DMS 273 (cell line): Measurements from ENCODE around the gene TRIM31.
A peak's percentile ranks its signal among the peaks of the same experiment; 100 is the strongest.

Experiments used
- DNase-seq: peaks from one replicate; lab custom pipeline; 2025; ENCODE audit not compliant: unreplicated experiment; lab: John Stamatoyannopoulos, UW

TRIM31 gene

DNA sequence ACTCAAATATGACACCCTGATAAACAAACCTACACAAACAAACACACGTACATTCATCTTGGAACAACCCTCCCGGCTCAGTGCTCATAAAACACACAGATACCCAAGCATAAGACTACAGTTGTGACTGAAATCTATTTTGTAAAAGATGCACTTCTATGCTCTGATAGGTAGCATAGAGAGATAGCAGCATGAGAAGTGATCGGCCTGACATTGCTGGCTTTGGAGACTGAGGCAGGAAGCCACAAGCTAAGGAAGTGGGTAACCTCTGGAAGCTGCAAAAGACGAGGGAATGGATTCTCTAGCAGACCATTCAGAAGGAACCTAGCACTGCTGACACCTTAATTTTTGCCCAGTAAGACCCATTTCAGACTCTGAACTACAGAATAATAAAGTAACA is 35.7 kb downstream of the TRIM31 start:
- DNase-seq = no peak

DNA sequence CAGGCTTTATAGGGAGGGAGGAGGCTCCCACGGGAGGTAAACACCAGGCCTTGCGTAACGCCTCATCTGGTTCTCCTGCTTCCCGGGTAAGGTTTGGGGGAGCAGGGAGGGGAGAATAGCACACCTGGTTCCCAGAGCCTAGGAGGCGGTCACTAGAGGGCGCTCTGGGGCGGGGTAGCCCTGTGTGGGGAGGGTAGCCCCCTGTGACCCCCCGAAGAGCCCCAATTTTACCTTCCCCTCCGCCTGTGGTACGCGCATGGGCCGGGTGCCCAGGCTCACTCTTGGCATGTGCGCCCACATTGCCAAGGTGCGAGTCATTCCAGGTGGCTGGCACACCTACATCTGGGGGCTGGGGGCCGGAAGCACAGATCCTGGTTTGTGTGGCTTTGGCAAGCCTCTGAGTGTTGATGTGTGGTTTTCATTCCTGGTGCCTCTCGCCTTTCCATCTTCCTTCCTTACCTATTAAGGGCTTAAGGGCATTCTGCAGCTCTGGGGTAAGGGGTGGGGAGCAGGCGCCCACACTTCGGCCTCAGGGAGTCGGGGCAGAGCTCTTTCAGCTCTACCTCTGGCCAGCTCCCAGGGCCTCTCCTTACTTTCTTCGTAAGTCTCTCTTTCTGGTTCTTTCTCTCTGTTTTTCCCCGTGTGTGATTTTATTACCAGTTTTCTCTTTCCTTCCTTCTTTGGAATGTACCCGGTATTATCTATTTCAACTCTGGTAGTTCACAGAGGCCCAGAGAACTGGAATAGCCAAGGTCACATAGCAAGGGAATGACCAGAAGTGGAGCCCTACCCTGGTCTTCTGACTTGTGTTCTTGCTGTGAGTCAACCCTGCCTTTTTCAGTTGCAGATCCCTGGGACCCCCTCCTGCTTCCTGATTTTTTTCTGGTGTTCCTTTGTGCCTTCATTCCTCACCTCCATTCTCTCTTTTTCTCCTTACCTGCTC is 36.8 kb downstream of the TRIM31 start:
- DNase-seq = peak; percentile 40

DNA sequence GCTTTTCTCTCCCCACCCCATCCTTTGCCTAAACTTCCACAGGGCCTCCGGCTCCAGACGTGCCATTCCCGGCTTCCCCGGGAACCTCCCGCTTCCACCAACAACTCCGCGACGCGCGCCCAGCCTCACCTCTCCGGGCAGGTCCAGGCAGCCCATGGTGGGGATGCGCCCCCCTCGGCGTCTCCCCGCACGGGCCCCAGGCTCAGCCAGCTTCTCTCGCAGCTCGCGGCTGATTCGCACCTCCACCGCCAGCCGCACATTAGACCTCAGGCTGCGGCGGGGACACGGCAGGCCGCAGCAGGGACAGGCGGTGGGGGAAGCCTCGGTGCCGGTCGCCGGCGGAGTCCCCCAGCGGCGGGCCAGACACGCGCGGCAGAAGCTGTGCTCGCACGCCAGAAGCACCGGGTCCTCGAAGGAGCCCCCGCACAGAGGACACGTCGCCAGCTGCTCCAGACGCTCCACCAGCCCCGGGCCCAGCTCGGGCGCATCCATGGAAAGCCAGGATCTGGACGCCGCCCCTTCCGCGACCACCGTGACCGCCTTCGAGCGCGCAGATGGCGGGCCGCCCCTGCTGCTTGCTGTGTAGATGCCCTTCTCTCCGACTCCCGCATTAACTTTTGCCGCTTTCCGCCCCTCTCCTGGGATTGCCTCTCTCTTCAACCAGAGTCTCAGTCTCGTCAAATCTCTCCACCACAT is 37.6 kb downstream of the TRIM31 start, which contains the start of gene RNF39:
RNF39 (minus strand) TSS at position 676 of the 696 bp plus-strand sequence; CDS start at position 492, 184 bp downstream.
- peak; percentile 28 for DNase-seq

DNA sequence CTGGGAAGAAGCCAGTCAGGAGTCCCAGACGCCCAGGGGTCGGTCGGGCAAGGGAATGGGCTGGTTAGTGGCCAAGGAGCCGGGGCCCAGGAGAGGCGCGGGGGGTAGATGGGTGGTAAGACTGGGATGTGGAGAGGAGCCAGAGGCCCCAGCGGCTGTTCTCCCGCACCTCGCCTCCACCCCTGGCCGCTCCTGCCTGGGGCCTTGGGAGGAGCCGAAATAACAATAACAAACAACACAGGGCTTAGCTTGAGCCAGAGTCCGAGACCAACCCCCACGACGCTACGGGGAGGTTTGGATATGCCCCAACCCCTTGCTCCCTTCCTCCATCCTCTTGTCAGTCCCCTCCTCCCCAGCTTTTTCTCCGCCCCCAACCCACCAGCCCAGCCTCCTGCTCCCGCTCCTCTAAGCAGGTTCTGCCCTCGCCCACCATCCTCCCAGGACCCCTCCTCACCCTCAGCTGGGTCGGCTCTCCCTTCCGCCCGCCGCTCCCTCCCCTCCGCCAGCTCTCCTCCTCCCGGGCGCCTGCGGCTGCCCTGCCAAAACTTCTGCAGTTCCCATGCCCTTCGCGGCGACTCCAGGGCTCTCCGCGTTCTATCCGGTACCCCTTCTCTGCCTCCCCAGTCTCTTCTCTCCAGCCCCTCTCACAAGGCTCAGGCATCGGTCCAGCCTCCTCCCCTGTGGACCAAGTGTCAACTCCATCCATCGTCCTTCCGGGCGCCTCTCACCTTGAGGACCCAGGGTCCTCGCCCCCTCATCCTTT is 38.4 kb downstream of the TRIM31 start:
- peak; percentile 37 for DNase-seq

DNA sequence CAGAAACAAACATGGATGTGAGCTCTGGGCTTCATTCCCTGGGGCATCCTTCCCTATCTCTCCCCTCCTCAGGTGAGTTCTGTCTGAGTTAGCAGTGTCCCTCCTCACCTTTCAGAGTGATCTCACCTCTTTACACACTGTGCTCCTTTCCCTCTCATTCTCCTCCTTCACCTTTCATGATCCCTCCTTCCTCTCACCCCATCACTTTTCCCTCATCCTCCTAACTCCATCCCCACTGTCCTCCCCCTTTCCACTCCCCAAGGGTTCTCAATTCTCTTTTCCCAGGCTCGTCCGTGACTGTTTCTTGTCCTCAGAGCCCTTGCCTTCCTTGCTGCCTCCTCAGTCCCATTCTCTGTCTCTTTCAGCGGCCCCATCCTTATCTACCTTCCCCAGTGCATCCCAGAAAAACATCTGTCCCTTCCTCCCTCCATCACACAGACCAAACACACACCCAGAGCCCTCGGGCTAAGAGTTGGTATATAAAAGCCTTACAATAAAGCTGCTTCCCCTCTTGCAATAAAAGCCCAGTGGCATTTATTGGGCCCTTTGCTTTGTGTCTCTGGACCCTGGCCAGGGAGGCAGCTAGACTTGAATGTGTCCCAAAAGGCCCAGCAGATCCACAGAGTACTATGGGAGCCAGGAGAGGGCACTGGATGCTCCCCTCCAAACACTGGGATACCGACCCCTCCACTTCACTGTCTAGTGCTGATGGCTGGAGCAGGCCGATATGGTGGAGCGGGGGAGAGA is 39.2 kb downstream of the TRIM31 start:
- no peak for DNase-seq

DNA sequence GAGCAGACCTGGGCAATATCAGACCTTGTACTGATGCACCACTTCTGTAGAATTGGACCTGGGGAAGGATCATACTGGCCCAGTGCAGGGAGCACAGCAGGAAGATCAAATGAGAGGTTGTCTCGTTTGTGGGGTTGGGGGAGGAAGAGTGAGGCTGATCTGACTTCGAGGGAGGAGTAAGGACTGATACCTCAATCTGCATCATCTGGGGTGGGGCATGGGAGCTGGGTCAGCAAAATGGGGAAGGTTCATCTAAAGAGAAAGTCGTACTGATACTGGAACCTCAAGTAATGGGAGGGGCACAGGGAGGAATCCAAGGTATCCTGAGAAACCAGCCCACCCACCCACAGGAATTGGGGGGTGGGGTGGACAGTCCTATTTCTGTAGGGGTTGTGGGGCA is 41.0 kb downstream of the TRIM31 start:
- DNase-seq = no peak

DNA sequence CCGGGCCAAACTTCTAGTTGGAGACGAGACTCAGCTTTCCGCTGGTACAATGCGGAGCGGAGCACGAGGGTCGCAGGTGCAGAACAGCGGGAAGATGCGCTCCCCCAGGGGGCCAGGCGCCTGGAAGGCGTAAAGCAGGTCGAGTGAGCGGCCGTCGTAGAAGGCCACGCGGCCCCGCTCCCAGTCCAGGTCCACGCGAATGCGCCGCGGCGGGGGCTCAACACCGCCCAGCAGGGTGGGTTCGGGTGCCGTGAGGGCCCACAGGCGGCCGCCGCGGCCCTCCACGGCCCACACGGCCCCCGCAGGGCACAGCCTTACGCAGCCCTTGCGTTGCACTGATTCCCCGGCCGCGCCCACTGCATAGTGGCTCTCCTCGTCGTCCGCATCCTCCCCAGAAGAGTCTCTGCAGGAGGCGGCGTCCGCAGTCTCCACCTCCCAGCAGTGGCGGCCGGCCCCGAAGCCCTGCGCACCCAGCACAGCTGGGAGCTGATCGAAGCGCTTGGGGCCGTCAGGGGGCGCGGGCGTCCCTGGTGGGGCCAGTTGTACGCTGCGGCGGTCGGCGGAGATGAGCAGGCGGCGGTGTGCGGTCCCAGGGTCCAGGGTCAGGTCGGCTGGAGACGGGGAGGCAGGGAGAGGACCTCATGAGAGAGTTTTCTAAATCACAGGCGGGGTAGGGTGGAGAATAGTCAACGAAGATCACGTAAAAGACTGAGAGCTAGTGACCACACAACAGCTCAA is 41.6 kb downstream of the TRIM31 start:
- no peak for DNase-seq

DNA sequence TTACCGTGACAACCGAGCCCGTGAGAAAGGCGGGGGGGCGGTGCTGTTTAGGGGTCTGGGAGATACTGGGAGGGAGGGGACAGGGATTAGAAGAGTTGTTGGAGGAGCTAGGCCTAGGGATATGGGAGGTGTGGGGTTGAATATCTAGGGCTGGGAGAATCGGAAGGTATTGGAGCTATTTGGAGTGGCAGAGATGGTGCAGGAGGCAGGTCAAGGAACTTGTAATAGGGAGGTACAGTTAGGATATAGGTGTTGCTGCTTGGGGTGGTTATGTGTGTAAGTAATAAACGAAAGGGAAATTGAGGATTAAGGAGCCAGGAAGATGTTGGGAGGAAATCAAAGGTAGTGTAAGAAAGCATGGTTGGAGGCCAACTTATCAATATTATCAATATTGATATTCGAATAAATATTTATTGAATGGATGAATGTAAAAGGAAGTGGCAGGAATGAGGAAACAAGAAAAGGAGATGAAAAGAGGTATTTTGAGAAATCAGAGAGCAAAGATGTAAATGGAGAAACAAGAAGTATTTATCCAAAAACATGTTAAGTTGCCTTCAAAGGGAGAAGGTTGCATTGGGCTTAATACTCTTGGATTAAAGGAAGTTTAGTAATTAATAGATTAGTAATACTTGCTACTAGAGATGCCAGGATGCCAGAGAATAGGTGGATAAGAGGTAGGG is 45.3 kb downstream of the TRIM31 start:
- DNase-seq = no peak

DNA sequence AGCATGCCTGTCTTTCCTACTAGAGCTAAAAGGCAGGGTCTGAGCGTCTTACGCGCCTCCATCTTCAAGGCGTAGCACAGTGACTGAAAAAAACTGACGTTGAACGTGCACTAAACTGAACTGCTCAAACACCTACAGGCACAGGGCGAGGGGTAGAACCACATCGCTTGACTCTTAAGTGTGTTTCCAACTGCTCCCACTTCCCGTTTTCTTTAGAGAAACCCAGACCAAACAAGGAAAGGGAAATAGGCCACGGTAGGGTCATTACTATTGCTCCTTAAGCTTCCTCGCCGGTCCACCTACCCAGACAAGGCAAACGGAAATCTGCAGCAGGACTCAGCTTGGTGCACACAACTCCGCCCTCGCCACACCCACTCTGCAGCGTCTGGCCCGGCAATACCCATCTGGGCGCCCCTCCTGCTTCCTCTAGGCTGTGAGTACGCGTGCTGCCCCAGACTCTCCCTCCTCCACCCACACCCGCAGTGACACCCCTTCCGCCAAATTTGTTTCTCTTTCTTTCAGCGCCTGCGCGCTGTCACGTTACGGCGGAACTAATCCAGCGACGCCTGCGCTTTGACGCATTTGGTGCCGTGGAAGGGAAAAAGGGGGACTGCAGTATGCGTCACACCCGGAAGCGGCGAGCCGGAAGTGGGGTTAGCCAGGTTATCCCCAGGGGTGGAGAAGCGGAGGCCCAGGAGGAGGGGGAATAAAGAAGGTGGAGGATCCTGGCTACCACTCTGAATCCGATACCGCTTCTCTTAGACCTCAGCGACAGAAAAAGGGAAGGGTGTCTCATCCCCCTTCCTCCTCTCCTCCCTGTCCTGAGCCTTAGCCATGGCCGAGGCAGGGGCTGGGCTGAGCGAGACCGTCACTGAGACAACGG is 46.1 kb downstream of the TRIM31 start, which contains the start of gene PPP1R11:
PPP1R11 (plus strand) TSS at position 622 of the 883 bp plus-strand sequence; CDS start at position 835, 213 bp downstream.
- DNase-seq = peak; percentile 100

DNA sequence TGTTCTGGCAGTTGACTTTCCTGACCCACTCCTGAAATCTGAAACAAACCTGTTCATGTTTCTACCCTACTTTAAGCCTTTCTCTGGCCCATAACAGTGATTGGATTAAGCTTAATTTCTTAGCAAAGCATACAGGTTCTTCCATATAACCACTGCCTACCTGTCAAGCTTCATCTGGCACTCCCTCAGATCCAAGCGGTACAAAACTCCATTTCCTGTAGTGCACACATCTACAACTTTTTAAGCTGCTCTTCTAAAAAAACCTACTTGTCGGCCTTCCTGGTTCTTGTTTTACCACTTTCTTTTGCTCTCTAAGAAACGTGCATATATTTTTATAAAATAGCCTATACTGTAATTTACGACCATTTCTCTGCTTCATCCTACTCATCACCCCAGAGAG is 46.8 kb downstream of the TRIM31 start:
- DNase-seq = peak; percentile 15

DNA sequence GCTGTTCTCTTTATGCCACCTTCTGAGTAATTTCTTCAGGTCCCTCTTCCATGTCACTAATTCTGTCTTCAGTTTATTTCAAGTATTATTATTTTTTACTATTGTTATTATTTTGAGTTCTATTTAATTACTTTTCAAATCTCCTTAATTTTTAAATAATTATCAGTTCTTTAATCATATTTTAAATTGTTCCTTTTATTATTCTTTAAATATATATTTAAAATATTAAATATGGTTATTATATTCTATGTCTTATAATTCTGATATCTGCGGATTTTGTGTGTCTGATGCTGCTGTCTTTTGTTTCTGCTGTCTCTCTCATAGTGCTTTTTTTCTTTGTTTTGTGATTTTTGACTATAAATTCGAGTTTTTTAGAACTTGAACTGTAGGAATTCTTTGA is 49.6 kb downstream of the TRIM31 start:
- no peak for DNase-seq

DNA sequence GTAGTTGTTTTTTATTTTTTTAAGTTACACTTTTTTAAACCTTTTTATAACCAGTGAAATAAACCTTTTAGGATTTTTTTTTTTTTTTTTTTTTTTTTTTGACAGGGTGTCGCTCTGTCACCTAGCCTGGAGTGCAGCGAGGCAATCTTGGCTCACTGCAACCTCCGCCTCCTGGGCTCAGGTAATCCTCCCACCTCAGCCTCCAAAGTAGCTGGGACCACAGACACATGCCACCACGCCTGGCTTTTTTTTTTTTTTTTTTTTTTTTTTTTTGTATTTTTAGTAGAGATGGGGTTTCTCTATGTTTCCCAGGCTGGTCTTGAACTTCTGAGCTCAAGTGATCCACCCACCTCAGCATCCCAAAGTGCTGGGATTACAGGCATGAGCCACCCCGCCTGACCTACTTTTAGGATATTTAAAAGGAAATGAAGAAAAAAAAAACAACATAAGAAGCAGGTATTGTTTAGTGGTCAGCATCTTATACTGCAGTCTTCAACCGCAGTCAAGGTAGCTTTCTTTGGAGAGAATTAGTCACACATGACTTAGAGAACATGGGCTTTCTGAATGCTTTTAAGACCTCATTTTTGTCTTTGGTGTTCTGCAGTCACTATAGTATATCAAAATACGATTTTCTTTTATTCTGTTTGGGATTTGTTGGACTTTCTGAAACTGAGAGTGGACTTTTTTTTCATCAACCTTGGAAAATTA is 50.3 kb downstream of the TRIM31 start:
- DNase-seq = peak; percentile 7

DNA sequence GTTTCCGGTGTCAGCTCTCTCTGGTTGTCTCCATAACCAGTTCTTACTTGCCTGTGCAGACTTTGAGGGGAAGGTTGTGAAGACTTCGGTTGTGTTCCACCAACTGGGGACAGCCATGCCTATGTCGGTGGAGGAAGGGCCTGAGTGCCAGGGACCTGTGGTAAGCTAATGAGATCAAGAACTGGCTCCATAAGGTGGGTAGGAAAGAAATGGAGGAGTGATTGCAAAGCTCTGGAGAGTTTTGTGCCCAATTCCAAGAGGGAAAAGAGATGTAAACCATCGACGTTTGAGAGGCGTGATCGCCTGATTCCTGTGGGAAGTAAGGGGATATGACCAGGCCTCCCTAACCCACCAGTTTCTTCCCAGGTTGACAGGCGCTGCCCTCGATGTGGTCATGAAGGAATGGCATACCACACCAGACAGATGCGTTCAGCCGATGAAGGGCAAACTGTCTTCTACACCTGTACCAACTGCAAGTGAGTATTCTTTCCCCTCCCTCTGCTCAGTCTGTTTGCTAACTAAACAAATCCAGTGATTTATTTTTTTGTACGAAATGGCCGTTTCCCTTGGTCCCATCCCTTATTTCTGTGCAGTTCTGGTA is 50.9 kb downstream of the TRIM31 start:
- DNase-seq = peak; percentile 42

DNA sequence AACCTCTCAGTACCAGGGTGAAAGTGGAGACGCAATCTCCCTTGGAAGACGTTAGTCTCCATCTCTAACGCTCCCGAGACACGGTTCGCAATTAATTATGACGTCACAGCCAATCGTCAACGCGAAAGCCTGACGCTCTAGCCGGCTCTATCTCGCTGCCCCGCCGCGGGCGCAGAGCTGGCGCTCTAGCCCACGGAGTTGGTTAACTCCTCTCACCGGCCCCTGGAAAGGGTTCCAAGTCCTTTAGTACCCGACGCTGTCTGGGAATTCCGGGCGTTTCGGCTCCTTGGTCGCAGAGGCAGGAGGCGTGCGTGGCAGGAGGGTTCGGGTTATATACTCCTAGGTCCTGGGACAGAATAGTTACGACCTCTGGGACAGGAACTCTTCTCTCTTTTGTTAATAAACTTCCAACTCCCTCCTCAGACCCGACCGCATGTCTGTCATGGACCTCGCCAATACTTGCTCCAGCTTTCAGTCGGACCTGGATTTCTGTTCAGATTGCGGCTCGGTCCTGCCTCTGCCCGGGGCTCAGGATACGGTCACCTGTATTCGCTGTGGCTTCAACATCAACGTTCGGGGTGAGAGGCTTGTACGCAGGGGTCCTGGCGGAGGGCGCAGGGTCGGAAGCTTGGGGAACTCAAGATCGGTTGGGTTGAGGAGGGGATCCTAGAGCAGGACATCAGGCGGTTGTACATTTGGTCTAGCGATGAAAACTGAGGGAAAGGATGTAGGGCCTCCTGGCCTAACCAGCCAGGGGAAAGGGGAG is 51.6 kb downstream of the TRIM31 start, which contains the start of gene POLR1H:
POLR1H (plus strand) TSS at position 174 of the 766 bp plus-strand sequence; CDS start at position 434, 260 bp downstream.
- peak; percentile 99 for DNase-seq

DNA sequence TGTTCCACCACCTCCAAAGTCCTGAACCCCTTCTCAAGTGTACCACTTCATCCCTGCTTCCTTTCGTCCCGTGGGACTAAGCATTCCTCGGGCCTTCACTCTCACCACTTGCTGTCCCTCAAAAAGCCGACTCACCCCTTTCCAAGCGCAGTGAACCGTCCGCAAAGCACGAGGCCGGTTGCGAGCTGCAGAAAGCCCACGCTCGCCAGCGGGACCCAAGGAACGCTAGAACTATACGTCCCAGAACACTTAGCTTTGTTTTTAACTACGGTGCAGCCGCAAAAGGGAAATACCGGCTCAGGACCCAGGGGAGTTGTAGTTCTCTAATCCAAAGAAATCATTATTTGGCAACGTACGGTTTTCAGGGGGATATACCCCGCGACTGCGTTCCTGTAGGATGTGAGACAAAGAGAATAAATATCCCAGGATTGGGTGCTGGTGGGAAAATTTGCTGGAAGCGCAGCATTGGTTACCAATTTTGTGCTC is 52.2 kb downstream of the TRIM31 start:
- DNase-seq = peak; percentile 80

DNA sequence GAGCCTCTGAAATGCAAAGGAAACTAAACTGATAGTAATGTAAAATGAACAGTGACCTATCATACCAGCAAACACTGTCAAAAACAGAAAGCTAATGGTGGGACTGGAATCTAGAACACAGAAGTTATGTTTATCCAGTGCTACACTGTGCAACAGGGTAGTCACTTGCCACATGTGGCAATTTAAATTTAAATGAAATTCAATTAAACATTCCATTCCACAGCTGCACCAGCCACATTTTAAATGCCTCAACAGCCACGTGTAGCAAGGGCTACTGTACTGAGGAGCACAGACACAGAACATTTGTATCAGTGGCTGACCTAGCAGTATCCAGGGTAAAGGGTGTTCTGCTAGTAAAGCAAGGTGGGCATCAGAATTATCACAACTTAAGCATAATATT is 57.4 kb downstream of the TRIM31 start:
- no peak for DNase-seq
